Osteocyte (in vitro differentiated cells): Measurements from ENCODE around the gene RAB24. TPM values are rescaled to one million over a fixed set of nuclear protein-coding genes. Genes with fewer than 3 reads are reported as not detected.

Experiments used
- DNase-seq: peaks from one replicate; pipeline ENCODE4 v3.0.0; 2021; ENCODE audit warnings: mixed read lengths; ENCODE audit not compliant: unreplicated experiment; ENCODE audit errors: extremely low spot score
- H3K27ac Mint-ChIP-seq: one replicate; pipeline ENCODE4 v1.8.0; 2021; ENCODE audit warnings: mild to moderate bottlenecking, mixed read lengths; ENCODE audit not compliant: unreplicated experiment
- H3K27me3 Mint-ChIP-seq: one replicate; pipeline ENCODE4 v1.8.0; 2021; ENCODE audit warnings: mixed read lengths; ENCODE audit not compliant: unreplicated experiment
- H3K36me3 Mint-ChIP-seq: one replicate; pipeline ENCODE4 v1.8.0; 2021; ENCODE audit warnings: mixed read lengths; ENCODE audit not compliant: unreplicated experiment
- H3K4me1 Mint-ChIP-seq: one replicate; pipeline ENCODE4 v1.8.0; 2021; ENCODE audit warnings: mixed read lengths; ENCODE audit not compliant: unreplicated experiment
- H3K4me3 Mint-ChIP-seq: one replicate; pipeline ENCODE4 v1.8.0; 2021; ENCODE audit warnings: mild to moderate bottlenecking, moderate library complexity, mixed read lengths; ENCODE audit not compliant: unreplicated experiment
- H3K9me3 Mint-ChIP-seq: one replicate; pipeline ENCODE4 v1.8.0; 2021; ENCODE audit warnings: mixed read lengths; ENCODE audit not compliant: unreplicated experiment
- total RNA-seq: library from RNA; stranded (reverse); gene quantifications from 2 replicates; pipeline ENCODE4 v1.2.1, GENCODE V29; 2021
- TF ChIP-seq, protein P1 (sequence below): fragments of 200-600 bp; sonication (generic); IDR thresholded peaks from 2 replicates; pipeline ENCODE4 v1.5.0; 2021; ENCODE audit warnings: antibody characterized with exemption, mild to moderate bottlenecking, moderate library complexity

The RAB24 gene
- total RNA-seq, 1 donor from 2014 or later: 49.5 TPM

- Mint-ChIP-seq H3K4me3 (no peak overlapping the region), H3K27me3 (no peaks in the 10 kb centered on the region), H3K9me3 (no peaks in the 10 kb centered on the region), H3K4me1 (peaks cover 14% of the 10 kb centered on the region), H3K36me3 (peaks cover 38% of the 10 kb centered on the region), H3K27ac (no peak overlapping the region)
- TF ChIP-seq, protein P1, sequence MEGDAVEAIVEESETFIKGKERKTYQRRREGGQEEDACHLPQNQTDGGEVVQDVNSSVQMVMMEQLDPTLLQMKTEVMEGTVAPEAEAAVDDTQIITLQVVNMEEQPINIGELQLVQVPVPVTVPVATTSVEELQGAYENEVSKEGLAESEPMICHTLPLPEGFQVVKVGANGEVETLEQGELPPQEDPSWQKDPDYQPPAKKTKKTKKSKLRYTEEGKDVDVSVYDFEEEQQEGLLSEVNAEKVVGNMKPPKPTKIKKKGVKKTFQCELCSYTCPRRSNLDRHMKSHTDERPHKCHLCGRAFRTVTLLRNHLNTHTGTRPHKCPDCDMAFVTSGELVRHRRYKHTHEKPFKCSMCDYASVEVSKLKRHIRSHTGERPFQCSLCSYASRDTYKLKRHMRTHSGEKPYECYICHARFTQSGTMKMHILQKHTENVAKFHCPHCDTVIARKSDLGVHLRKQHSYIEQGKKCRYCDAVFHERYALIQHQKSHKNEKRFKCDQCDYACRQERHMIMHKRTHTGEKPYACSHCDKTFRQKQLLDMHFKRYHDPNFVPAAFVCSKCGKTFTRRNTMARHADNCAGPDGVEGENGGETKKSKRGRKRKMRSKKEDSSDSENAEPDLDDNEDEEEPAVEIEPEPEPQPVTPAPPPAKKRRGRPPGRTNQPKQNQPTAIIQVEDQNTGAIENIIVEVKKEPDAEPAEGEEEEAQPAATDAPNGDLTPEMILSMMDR: no peak
- no peak for DNase-seq
These were observed 32.4 kb downstream of the RAB24 start for GRCh38 chr5:177271113-177271512.

DNA sequence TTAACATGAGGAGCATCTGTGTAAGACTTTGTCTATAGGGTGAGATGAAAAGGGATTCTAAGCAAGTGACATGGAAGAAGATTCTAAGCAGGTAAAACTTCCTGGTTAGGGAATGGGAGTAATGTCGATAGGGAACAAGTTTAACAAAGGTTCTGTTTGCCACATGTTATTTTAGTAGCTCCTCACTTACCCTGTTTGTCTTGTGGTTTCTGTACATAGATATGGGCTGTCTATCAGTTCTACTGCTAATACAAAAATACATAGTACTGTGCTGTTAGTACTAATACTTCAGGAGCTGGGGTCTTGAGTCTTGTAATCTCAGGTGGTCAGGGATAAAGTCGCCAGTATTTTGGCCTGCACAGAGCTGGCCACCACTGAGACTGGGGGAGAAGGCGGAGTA is 32.9 kb downstream of the RAB24 start:
- no peak for DNase-seq
- Mint-ChIP-seq H3K9me3 (no peaks in the 10 kb centered on the region), H3K4me1 (peaks cover 14% of the 10 kb centered on the region), H3K27me3 (no peaks in the 10 kb centered on the region), H3K4me3 (no peak overlapping the region), H3K36me3 (peaks cover 38% of the 10 kb centered on the region), H3K27ac (no peak overlapping the region)
- TF ChIP-seq, protein P1: no peak

DNA sequence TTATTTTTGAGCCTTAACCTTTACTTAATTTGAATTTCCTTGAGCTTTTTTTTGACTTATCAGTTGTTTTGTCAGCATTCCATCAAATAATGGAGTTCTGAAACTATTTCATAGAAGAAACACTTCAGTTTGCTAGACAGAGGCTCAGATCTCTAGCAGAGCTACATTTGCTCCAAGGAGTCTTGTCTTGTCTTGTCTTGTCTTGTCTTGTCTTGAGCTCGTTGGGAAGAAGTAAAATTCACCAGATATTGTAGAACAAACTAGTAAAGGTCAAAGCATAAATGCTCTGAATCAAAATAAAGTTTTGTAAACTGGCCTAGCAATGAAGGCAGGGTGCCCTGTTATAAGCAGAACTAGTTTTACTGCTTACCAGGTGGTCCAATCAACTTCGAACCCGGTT is 33.5 kb downstream of the RAB24 start:
- no peaks in the 10 kb centered on the region for H3K9me3 Mint-ChIP-seq
- H3K4me1 Mint-ChIP-seq: peaks cover 14% of the 10 kb centered on the region
- H3K27ac Mint-ChIP-seq: no peak overlapping the region
- DNase-seq: no peak
- TF ChIP-seq, protein P1: no peak
- no peaks in the 10 kb centered on the region for H3K27me3 Mint-ChIP-seq
- H3K4me3 Mint-ChIP-seq: no peak overlapping the region
- peaks cover 36% of the 10 kb centered on the region for H3K36me3 Mint-ChIP-seq

GRCh38 chr5:177269232-177269895 is 34.2 kb downstream of the RAB24 start:
- Mint-ChIP-seq H3K4me1 (peaks cover 14% of the 10 kb centered on the region), H3K36me3 (peaks cover 38% of the 10 kb centered on the region), H3K27ac (no peak overlapping the region), H3K27me3 (no peaks in the 10 kb centered on the region), H3K9me3 (no peaks in the 10 kb centered on the region), H3K4me3 (no peak overlapping the region)
- DNase-seq: no peak
- TF ChIP-seq, protein P1: no peak

DNA sequence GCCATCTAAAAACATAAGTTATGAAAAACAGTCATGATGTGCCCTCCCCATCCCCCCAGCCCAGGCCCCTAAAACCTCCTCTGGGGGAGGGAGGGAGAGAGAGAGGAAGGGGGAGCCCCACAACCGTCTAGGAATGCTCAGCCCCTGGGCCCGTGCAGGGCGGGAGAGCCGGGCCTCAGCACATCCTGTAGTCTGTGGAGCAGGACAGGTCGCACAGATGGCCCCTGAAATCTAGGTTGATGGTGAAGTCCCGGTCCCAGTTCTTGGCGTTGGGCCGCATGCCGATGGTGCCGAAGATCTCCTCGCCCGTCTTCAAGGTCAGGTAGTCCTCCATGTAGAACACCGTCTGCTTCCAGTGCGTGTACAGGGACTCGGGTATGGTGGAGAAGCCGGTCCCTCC is 38.1 kb downstream of the RAB24 start:
- DNase-seq: no peak
- peaks cover 10% of the 10 kb centered on the region for H3K4me1 Mint-ChIP-seq
- no peak overlapping the region for H3K27ac Mint-ChIP-seq
- H3K4me3 Mint-ChIP-seq: no peak overlapping the region
- TF ChIP-seq, protein P1: no peak
- no peaks in the 10 kb centered on the region for H3K9me3 Mint-ChIP-seq
- H3K36me3 Mint-ChIP-seq: peaks cover 57% of the 10 kb centered on the region
- no peaks in the 10 kb centered on the region for H3K27me3 Mint-ChIP-seq
